GM12891 (cell line): Measurements from ENCODE around the gene FLCN.
"Not testable (repeated sequence)": the region's sequence is repeated elsewhere in the genome, so short reads cannot be mapped to it uniquely, and the experiment has no call there.

Experiments used
- DNase-seq: peaks from one replicate; pipeline ENCODE4 v3.0.0; 2011; ENCODE audit warnings: low spot score; ENCODE audit not compliant: insufficient read length
- FAIRE-seq: peaks from 2 replicates; lab custom pipeline; 2011; peaks lifted over from hg19 to GRCh38; lab: Jason Lieb, UNC
- PAX5 ChIP-seq: IDR thresholded peaks from 2 replicates; pipeline ENCODE4 v1.6.1; 2011; ENCODE audit warnings: low read length, moderate library complexity, mild to moderate bottlenecking; ENCODE audit not compliant: insufficient read depth, severe bottlenecking
- POLR2A ChIP-seq: IDR thresholded peaks from 2 replicates; pipeline ENCODE4 v1.6.1; 2011; ENCODE audit warnings: low read depth, low read length, control low read depth
- POLR2AphosphoS5 ChIP-seq: IDR thresholded peaks from 2 replicates; pipeline ENCODE4 v1.6.1; 2011; ENCODE audit warnings: low read depth, low read length, control low read depth
- POU2F2 ChIP-seq: IDR thresholded peaks from 2 replicates; pipeline ENCODE4 v1.6.1; 2011; ENCODE audit warnings: low read depth, mild to moderate bottlenecking, control low read depth, low read length, moderate library complexity
- SPI1 ChIP-seq: IDR thresholded peaks from 2 replicates; pipeline ENCODE4 v1.6.1; 2011; ENCODE audit warnings: low read depth, low read length, control low read depth
- TAF1 ChIP-seq: IDR thresholded peaks from 2 replicates; pipeline ENCODE4 v1.6.1; 2011; ENCODE audit warnings: low read depth, low read length, control low read depth

FLCN gene

DNA sequence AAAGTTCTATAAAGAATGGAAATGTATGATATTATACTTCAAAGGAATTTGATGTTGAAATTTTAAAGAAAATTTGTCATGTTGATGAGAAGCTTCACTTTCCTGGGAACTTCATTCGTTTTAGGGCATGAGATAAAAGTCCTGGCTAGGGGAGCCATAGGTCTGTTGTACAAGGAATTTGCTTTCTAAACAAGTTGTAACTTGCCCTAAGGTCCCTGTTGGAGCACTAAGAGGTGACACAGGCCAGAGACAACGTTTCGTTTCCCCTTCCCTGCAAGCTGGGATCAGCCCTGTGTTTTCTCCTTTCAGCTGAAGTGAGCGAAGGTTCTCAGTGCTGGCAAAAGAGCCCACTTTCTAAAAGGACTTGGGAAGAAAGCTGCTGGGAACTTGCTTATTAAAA, 47.4 kb downstream of the FLCN start:
- no peak for DNase-seq
- no peak for TF ChIP-seq POLR2A
- FAIRE-seq, result no peak

DNA sequence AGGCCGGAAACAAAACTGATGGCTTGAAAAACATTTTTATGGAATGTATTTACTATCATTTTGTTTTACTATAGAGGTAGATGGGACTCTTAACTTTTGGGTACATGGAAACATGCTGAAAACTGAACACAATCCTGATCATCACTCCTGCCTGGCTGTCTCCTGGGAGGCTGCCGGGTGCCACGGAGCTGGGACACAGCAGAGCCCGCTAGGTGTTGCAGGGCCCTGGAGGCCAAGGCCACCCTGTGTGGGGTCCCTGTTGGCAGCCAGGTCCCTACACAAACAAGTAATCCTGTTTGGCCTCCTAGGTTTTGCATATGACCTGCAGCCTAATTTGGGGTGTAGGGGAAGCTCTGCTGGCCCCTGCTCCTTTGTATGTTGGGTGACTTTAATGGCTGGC, 48.4 kb downstream of the FLCN start:
- FAIRE-seq (no peak), DNase-seq (no peak)
- TF ChIP-seq PAX5, result no peak

DNA sequence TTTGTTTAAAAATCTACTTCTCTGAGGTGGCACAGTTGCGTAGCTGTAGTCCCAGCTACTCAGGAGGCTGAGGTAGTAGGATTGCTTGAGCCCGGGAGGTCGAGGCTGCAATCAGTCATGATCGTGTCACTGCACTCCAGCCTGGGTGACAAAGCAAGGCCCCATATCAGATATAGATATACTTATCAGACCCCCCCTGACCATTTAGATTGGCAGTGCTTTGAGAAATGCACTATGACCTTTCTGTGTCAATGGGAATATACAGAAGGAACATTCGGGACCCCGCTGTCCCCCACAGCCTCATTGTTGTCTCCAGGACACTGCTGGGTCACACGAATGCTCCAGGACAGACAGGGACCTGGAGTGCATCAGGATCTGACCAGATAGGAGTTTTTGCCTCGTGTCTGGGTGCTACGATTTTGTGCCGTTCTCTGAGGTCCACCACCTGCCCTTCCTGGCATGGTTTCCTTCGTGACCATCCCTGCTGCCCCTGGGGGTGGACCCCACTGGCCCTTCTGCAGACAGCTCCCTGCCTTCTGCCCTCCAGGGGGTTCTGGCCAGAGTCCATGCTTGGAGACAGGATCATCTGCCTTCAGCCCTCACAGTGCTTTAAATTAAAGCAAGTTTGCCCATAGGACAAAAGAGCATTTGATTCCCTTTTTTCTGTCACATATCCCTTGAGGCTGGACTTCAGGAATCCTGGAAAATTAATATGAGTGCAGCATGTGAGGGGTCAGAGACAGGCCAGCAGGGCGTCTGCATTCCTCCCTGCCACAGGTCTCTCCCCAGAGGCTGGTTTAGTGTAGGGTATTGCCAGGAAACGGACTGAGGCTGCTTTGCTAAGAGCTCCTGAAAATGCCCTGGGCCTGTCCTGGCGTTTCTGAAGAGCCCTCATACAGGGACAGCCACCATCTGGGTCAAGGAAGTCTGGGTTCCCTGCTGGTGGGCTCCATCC, 50.1 kb downstream of the FLCN start:
- no peak for DNase-seq

DNA sequence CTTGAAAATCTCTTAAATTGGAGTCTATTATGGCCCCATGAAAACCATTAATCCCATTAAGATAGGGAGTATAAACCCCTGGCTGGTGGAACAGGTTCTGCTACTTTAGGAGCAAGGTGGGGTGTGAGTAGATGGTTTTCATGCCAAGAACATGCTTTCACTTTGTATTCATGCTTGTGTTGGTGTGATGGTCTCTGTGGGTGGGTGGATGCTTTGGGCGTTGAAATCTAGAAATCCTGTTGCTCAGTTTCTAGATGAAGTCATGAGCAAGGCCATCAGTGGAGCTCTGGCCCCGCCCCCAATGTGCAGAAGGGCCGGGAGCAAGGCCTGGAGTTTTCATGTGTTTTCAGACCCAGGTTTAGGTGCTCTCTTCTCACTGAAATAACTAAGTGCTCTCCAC, 50.9 kb downstream of the FLCN start:
- DNase-seq (no peak), FAIRE-seq (peak; percentile 80)
- TF ChIP-seq POU2F2, result peak; percentile 30; the same call in 1 of the 2 replicates
- TF ChIP-seq PAX5, result no peak

More for the DNA sequence above, 50.1 kb downstream of the FLCN start:
- no peak for TF ChIP-seq SPI1
- TF ChIP-seq TAF1, result no peak
- no peak for TF ChIP-seq POU2F2
- no peak for TF ChIP-seq POLR2AphosphoS5
- no peak for FAIRE-seq

DNA sequence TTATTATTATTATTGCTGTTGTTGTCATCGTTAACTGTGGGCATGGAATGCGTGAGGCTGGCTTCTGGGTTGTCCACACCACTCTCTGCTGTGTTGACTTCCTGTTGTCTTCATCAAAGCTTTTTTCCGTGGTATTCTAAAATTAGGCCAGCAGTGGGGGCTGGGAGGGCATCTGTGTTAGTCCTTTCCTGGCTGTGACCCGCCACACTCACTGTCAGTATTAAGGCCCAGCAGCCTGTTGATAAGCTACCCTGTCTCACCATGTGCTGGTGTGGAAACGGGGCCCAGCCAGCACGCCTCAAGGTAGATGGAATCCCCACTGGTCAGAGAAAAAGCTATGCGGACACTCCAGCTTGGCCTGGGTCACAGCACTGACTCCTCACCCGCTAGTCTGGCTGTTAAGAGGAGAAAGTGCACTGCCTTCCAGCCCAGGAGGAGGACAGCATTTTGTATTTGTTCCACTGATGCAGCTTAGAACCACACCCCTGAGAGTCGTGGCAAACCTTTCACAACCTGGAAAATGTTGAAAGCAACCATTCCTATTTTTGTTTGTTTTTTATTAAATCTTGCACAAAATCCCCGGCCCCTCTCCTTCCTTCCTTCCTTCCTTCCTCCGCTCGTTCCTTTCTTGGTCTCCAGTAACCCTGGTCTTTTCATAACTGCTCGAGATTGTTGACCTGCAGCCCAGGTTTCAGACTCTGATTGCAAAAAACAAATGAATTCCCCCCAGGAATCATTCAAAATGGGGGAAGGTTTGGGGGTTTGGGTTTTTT, 51.8 kb downstream of the FLCN start:
- DNase-seq, result not testable (repeated sequence)
- peak; percentile 81 for FAIRE-seq

DNA sequence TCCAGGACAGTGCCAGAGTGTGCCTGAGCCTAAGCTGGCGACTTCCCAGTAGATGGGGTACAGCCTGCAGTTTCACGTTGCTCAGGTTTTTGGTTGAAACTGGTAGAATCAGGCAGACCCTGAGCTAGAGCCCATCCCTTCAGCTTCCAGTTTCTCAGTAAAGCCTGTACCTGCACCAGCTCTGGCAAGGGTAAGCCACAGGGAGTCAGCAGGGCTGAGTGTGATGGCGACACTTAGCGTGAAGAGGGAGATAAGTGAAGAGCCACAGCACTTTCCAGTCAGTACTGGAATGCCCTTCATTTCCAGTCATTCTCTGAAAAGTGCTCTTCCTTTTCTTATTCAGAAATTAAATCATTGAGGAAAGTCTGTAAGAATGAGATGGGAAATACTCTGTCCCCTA, 53.2 kb downstream of the FLCN start:
- DNase-seq, result no peak
- FAIRE-seq, result no peak
- no peak for TF ChIP-seq SPI1
- TF ChIP-seq PAX5, result no peak
- no peak for TF ChIP-seq POU2F2
- TF ChIP-seq POLR2AphosphoS5, result no peak
- TF ChIP-seq POLR2A, result no peak
- no peak for TF ChIP-seq TAF1

DNA sequence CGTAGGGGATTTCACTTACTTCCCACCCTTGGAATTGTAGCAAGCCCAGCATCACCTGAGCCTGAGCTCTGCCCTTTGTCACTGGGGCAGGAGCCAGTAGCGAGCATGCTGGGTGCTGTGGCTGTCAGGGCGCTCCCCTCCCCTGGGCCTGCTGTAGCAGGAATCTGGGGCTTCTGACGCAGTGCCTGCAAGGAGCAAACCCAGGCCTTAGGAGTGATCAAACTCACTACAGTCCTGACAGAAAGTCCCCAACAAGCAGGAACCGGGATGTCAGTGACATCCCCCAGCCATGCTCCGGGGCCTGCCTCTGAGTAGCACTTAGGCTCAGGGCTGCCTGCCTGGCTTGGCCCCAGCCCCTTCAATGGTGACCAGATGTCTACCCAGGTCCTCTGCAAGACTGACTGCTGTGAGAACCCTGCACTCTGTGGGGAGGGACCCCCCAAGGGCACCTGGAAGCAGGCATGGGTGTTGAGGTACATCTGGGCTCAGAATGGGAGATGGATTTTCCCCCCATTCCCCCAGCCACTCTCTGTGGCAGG, 54.3 kb downstream of the FLCN start:
- FAIRE-seq, result no peak
- DNase-seq, result no peak
- no peak for TF ChIP-seq POU2F2
- TF ChIP-seq POLR2AphosphoS5, result no peak
- no peak for TF ChIP-seq PAX5
- no peak for TF ChIP-seq POLR2A
- no peak for TF ChIP-seq TAF1
- TF ChIP-seq SPI1, result no peak

DNA sequence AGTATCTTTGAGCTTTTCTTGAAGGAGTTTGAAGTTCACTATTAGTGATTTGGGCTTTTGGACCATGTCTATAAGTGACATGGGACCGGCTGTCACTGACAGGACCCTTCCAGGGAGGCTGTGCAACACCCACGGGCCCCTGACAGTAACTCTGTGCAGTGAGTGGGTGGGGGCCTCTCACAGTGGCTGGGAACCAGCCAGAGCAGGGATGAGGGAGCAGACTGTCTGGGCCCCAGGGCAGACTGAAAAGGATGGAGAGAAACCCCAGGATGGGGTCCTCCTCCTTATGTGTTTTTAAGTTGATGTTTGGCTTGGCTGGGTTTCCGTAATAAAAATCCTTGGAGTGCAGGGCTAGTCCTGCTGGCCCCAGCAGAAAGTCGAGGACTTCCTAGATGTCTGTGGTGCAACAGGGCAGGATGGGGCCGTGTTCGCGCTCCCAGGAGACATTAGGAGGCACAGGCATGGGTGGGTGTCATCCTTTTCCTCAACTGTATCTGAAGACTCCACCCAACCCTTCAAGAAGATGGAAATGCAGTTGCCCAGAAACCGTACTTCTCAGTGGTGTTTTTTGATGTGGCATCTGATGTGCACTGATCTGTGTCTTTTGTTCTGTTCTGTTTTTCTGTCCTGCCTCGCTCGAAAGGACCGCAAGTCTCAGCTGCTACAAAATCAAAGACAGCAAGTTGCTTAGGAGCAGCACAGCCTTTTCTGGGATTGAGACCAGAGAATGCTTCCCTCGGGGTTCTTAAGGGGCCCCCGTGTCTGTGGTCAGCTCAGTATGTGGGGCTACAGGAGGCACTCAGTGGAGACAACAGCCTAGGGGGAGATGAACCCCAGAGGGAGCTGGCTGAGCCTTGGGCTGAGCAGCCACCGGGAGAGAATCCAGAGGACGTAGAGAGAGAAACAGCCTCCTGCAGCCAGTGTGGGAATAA, 55.0 kb downstream of the FLCN start:
- TF ChIP-seq SPI1 (0 out of 2 replicates have a peak, but pooled peaks have one; percentile 4), POLR2AphosphoS5 (no peak), PAX5 (peak; percentile 57), POLR2A (no peak)
- DNase-seq (no peak), FAIRE-seq (peak; percentile 57)

DNA sequence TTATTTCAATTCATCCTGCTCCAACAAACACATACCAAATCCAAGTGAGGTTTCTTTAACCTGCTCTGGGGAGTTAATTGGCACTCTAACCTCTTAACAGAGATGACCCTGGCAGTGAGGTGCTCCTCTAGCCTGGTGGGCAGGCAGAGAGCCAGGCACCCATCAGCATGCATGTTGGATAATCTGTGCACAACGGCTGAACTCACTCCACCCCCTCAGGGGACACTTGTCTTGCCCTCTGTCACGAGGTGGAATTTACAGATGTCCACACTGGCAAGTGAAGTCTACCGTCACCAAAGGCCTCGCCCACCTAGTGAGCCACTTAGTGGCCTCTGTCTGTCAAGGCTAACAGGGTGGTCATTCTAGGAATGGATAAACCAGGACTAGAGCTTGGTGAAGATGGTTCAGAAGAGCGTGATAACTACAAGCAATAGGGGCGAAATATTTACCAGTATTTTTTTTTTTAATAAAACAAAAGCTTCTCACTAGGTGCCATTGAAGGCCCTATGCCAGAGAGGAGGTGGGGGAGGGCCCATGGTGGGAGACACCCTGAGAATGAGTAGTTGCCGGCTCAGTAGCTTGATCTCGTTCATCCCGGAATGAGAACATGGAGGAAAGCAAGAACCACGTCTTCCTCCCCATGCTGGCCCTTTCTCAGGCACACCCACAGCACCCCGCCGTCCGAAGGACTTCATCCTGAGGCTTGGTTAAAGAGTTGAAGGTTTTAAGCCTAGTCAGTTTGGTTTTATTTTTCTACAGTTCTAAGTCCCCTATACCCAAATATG, 56.0 kb downstream of the FLCN start:
- no peak for TF ChIP-seq TAF1
- no peak for TF ChIP-seq SPI1
- no peak for TF ChIP-seq POLR2AphosphoS5
- TF ChIP-seq POU2F2, result no peak
- no peak for TF ChIP-seq PAX5
- TF ChIP-seq POLR2A, result no peak
- DNase-seq (no peak), FAIRE-seq (peak; percentile 81)
